ENCODE results near the gene GABBR2.
"Not testable (repeated sequence)": the region's sequence is repeated elsewhere in the genome, so short reads cannot be mapped to it uniquely, and the experiment has no call there.

The GABBR2 gene

DNA sequence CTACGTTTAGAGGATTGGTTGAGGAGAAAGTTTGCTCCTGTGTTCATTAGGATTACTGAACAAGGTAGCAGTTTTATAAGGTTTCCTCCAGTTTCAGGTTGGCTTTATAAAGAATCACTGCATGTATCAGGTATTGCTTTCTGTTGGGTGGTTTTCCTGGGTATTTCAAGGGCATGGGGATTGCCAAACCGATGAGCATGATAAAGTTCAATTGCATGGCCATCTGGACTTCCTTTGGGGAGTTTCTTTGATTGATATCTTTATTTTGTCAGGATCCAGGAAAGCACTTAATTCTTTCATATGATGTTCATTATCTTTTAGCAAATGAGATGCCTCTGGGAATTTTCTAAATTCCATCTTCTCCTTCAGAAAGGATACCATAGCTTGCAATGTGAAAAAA is 10.3 kb upstream of the GABBR2 start:
- no peak for DNase-seq

- no peak for DNase-seq
These were observed 6.1 kb upstream of the GABBR2 start for GRCh38 chr9:98714833-98715232.

- DNase-seq: no peak
These were observed 4.3 kb upstream of the GABBR2 start for GRCh38 chr9:98712987-98713386.

GRCh38 chr9:98709968-98710965 is 1.5 kb upstream of the GABBR2 start:
- no peak for DNase-seq

DNA sequence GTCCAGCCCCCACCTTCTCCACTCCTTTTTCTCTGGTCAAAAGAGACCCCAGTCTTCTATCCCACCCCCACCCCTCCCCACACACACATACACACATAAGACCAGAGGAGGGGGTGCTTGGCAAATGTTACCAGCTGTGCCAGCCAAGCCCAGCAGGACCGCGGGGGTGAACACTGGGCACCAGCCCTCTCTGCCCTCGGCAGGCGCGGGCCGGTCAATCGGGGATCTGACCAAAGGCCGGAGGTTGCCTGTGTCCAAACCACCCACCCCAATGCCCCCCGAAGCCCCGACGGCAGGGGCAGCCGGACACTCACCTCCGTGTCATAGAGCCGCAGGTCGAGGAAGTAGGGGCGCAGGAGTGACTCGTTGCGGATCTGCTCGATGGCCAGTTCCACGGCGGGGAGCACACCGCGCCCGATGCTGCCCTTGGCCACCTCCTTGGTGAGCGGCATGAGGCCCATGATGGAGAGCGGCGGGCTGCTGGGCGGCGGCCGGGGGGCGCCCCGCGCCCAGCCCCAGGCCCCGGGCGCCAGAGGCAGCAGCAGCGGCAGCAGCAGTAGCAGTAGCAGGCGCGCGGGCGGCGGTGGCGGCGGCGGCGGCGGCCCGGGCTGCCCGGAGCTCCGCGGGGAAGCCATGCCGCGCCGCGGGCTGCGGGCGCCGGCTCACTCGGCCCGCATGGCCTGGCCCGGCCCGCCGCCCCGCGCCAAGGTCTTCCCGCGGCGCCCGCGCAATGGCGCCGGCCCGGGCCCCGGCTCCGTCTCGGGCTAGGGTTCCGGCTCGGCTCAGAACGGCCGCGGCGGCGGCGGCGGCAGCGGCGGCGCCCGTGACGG is 417 bp downstream of the GABBR2 start:
- no peak for DNase-seq

DNA sequence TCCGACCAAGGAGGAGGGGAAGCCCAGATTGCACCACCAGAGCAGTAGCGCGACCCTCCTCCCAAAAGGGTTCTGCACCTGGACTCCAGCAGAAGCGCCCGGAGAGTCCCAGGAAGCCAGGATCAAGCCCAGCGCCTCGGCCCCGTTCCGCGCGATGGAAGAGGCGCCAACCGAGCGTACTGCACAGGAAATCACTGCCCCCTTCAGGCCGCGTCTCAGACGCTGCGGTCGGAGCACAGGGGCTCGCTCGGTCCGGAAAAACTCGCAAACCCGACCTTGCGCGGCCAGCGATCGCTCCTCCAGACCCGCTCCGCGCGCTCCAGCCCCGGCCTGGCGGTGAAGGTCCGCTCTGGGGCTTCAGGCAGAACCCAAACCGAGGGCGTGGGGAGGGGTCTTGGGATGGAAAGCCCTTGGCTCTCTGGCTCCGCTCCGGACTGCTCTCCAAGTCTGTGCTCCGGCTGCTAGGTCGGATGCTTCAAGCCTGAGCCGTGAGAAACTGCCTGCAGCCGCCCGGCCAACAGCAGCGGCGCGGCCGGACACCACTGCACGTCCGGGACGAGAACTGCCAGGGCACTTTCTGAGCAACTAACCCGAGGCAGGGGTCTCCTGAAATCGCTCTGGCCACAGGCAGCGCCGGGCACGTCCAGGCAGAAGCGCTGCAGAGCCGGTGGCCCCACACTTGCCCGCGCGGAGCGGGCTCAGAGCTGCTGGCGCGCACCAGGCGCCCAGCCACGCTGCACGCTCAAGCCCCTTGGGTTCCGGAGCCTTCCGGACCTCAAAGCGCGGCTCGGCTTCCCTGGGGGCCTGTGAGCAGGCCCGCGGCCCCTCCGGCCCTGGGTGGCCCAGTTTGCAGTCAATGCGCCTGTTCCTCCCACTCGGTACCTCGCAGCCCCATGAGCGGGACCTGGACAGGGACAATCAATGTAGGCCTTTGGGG is 1.3 kb downstream of the GABBR2 start:
- DNase-seq: no peak

GRCh38 chr9:98706651-98707165 is 2.0 kb downstream of the GABBR2 start:
- no peak for DNase-seq

- DNase-seq: no peak
These were observed 5.8 kb downstream of the GABBR2 start for GRCh38 chr9:98702835-98703380.

DNA sequence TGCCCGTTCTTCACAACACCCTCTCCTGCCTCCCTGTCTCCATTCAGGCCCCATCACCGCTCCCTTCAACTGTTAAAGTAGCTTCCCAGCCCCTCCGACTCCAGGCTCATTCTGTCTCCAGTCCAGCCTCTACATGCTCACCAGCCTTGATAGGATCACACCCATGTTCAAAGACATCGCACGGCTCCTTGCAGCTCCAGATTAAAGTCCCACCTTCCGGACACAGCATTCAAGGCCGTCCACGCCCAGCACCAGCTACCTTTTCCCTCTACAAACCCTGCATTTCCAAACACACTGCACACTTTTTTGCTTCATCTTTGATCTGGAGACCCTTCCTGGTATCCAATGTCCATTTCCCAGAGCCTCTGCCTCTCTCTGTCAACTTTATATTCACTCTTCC is 6.4 kb downstream of the GABBR2 start:
- no peak for DNase-seq

GRCh38 chr9:98701576-98701975 is 7.2 kb downstream of the GABBR2 start:
- DNase-seq: no peak

- DNase-seq: no peak
These were observed 7.9 kb downstream of the GABBR2 start for GRCh38 chr9:98700801-98701200.

DNA sequence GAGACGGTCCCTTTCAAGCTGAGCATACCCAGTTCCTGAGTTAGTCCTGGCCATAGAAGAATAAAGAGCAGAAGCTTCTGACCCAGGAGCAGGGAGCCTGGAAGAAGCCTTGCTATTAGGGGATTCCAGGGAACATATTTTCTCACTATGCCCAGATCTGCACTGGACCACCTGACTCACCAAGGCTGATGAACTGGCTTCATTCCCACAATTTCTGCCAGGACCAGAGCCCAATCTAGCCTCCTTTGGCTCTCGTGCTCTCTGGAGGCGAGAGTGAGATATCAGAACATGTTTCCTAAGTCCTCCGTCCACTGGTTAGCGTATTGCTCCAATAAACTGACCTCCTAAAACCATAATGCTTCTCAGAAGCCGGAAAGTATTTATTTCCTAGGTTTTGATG is 9.9 kb downstream of the GABBR2 start:
- DNase-seq: no peak

DNA sequence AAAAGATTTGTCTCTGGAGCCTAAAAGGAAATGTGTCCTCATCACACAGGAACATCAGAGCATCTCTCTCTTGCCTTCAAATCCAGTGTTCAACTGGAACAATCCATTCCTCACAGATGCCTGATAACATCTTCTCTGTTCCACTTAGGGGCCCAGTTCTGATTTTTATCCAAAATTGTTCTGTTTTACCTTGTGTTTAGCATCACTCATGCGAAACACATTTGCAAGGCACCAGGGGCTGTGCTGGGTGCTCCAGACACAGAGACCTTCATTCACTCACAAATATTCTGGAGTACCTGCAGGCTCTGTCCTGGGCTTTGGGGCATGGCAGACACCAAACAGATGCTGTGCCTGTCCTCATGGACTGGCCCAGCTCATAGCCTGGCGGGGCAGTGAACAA is 13.8 kb downstream of the GABBR2 start:
- DNase-seq: no peak

DNA sequence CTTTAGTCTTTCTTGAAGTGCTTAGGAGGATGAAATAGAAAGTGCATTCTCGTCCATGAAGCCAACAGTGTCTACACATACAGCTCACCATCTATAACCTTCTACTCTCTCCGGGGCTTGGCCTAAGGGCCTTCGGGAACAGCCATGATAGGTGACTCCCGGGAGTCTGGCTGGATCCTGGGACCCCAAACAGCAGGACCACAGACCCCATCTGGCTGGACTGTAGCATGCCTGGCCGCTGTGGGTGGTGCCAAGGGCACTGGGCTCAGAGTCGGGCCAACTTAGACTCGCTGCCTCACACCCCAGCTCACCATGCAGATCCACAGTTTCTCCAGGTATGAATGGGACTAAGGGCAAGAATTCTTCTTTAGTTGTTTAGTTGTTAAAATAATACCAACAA is 16.3 kb downstream of the GABBR2 start:
- DNase-seq: no peak

- no peak for DNase-seq
These were observed 16.8 kb downstream of the GABBR2 start for GRCh38 chr9:98691890-98692289.

DNA sequence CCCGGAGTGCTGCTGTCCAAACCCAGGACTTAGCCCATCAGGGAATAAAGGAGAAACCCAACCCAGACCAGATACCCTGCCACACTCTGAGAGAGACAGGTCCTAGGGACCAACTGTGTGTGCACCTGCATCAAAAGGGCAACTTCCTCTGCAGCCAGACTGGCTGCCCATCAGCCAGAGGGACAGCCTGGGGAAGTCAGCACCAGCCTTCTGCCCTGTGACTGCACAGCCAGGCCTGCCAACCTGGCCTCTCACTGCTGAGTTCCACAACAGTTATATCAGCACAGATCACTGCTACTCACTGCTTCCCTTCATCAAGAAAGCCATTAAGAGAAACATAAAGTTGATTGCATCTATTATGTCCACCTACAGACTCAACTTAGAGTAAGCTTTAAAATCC is 18.0 kb downstream of the GABBR2 start:
- no peak for DNase-seq

DNA sequence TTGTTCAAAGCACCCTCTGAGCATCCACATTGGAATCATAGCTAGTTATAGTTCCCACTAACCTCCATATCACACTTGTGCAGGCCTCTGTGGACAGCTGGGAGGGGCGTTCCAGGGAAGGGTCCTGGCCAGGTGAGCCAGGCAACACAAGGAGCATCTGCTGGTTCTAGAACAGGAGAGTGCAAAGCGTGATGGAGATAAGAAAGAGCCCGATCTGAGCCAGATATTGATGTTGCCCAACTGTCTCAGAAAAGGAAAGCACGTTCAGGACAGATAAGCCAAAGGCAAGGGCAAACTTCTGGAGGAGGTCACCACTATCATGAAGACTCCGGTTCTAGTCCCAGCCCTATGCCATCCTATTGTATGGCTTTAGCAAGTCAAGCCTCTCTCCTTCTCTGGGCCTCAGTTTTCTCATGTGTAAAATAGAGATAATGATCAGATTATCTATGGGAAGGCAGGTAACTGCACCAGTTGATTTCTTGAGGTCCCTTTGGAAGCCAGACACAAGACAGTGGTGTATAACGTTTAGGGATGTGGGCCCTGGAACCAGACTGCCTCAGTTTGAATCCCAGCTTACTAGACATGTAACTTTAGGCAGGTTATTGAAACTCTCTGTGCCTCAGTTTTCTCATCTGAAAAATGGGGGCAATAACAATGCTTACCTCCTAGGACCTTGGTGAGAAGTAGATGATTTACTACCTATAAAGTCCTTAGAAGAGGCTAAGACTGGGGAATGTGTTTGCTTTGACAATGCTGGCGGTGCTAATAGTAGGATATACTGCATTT is 19.8 kb downstream of the GABBR2 start:
- no peak for DNase-seq

DNA sequence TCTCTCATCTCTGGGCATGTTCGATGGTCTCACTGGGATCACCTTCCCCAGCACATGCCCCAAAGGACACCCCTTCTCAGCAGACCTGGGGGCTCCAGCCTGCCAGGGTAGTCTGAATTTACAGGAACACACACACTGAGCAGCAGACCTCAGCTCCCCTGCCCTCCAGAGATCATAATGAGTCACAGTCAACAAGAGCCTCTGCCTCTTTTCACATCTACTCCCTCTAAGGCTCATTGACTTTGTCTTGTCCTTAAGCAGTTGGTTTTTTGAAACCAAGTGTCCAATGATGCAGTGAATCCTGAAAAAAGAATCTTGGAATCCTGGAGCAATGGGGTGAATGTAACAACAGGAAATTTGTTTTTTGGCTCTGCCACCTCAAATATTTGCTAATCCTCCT is 20.8 kb downstream of the GABBR2 start:
- no peak for DNase-seq

GRCh38 chr9:98686961-98687855 is 21.5 kb downstream of the GABBR2 start:
- no peak for DNase-seq

GRCh38 chr9:98684816-98685215 is 23.9 kb downstream of the GABBR2 start:
- DNase-seq: not testable (repeated sequence)

Data from activated gamma-delta T cell treated with Interleukin-2 at 50 U/mL for 16 hours (primary cell).